HEK293 (cell line): Measurements from ENCODE around the gene CEP57L1.

Experiments used
- CTCF ChIA-PET: fragments of 350-600 bp; formaldehyde crosslinking; extraction: SDS; loops from one replicate; lab custom pipeline; 2021; ENCODE audit warnings: antibody characterized with exemption; lab: Yijun Ruan, JAX
- POLR2A ChIA-PET: fragments of 300-600 bp; formaldehyde crosslinking; extraction: SDS; loops from one replicate; lab custom pipeline; 2020; ENCODE audit warnings: antibody characterized with exemption, inconsistent platforms; lab: Yijun Ruan, JAX
- H3K27ac ChIP-seq: fragments of 200-500 bp; sonication (Bioruptor generic); 2 replicates; pipeline ENCODE4 v1.5.1; 2014; ENCODE audit warnings: low read depth, low read length, control low read depth, inconsistent platforms; ENCODE audit errors: extremely low read depth
- H3K36me3 ChIP-seq, 2 experiments: fragments of 200-500 bp in 1 of 2; sonication (Bioruptor generic) in 1 of 2; 1 replicate in 1 of 2; 2 replicates in 1 of 2; pipeline ENCODE4 v1.5.1; 2014 to 2017; ENCODE audit warnings: inconsistent platforms in 2 of 2, low read length in 2 of 2; ENCODE audit not compliant: control insufficient read depth in 2 of 2, insufficient read depth in 1 of 2
- H3K4me1 ChIP-seq: fragments of 200-500 bp; sonication (Bioruptor generic); 2 replicates; pipeline ENCODE4 v1.5.1; 2014; ENCODE audit warnings: mild to moderate bottlenecking, low read length, inconsistent platforms; ENCODE audit not compliant: control insufficient read depth, insufficient read depth
- H3K4me3 ChIP-seq: 2 replicates; pipeline ENCODE4 v1.5.1; 2011; ENCODE audit warnings: low read depth, mild to moderate bottlenecking, control low read depth, low read length, moderate library complexity
- H3K9me3 ChIP-seq: fragments of 200-500 bp; sonication (Bioruptor generic); 2 replicates; pipeline ENCODE4 v1.5.1; 2014; ENCODE audit warnings: low read depth, low read length, inconsistent platforms; ENCODE audit not compliant: control insufficient read depth, insufficient read depth
- KLF7 ChIP-seq: fragments of 450-650 bp; formaldehyde crosslinking; IDR thresholded peaks from 2 replicates; pipeline ENCODE4 v1.5.1; 2016; ENCODE audit warnings: missing biosample characterization, missing genetic modification characterization, borderline replicate concordance
- PRDM1 ChIP-seq: fragments of 450-650 bp; formaldehyde crosslinking; IDR thresholded peaks from 2 replicates; pipeline ENCODE4; 2016; ENCODE audit warnings: missing biosample characterization, missing genetic modification characterization
- PRDM10 ChIP-seq: fragments of 450-650 bp; formaldehyde crosslinking; IDR thresholded peaks from 2 replicates; pipeline ENCODE4 v1.5.1; 2016; ENCODE audit warnings: missing biosample characterization, missing genetic modification characterization
- PRDM4 ChIP-seq: fragments of 450-650 bp; formaldehyde crosslinking; IDR thresholded peaks from 2 replicates; pipeline ENCODE4 v1.5.1; 2017; ENCODE audit warnings: missing biosample characterization, missing genetic modification characterization
- PRDM6 ChIP-seq: fragments of 450-650 bp; formaldehyde crosslinking; IDR thresholded peaks from 2 replicates; pipeline ENCODE4 v1.5.1; 2017; ENCODE audit warnings: missing biosample characterization, missing genetic modification characterization
- SP7 ChIP-seq: fragments of 450-650 bp; formaldehyde crosslinking; IDR thresholded peaks from 2 replicates; pipeline ENCODE4 v1.5.1; 2016; ENCODE audit warnings: missing biosample characterization, missing genetic modification characterization
- ZBTB11 ChIP-seq: fragments of 450-650 bp; formaldehyde crosslinking; conservative IDR thresholded peaks from 2 replicates; pipeline ENCODE4 v1.5.1; 2016; ENCODE audit warnings: low read depth, missing biosample characterization, missing genetic modification characterization
- ZNF133 ChIP-seq: fragments of 450-650 bp; formaldehyde crosslinking; IDR thresholded peaks from 2 replicates; pipeline ENCODE4 v1.5.1; 2016; ENCODE audit warnings: missing biosample characterization, missing genetic modification characterization
- ZNF18 ChIP-seq: fragments of 450-650 bp; formaldehyde crosslinking; IDR thresholded peaks from 2 replicates; pipeline ENCODE4 v1.5.1; 2016; ENCODE audit warnings: missing biosample characterization, missing genetic modification characterization
- ZNF280D ChIP-seq: fragments of 450-650 bp; formaldehyde crosslinking; IDR thresholded peaks from 2 replicates; pipeline ENCODE4 v1.5.1; 2016; ENCODE audit warnings: missing biosample characterization, missing genetic modification characterization
- ZNF423 ChIP-seq: fragments of 450-650 bp; formaldehyde crosslinking; IDR thresholded peaks from 2 replicates; pipeline ENCODE4 v1.5.1; 2016; ENCODE audit warnings: missing biosample characterization, missing genetic modification characterization
- ZNF544 ChIP-seq: fragments of 450-650 bp; formaldehyde crosslinking; IDR thresholded peaks from 2 replicates; pipeline ENCODE4 v1.5.0; 2017; ENCODE audit warnings: missing biosample characterization, missing genetic modification characterization
- ZNF549 ChIP-seq: fragments of 450-650 bp; IDR thresholded peaks from 2 replicates; pipeline ENCODE4 v1.5.1; 2018; ENCODE audit warnings: missing biosample characterization, missing genetic modification characterization, mild to moderate bottlenecking, inconsistent platforms, moderate library complexity
- ZNF670 ChIP-seq: fragments of 450-650 bp; formaldehyde crosslinking; IDR thresholded peaks from 2 replicates; pipeline ENCODE4 v1.5.1; 2016; ENCODE audit warnings: missing biosample characterization, missing genetic modification characterization, low read depth
- ZNF701 ChIP-seq: fragments of 450-650 bp; formaldehyde crosslinking; IDR thresholded peaks from 2 replicates; pipeline ENCODE4 v1.5.1; 2016; ENCODE audit warnings: missing biosample characterization, missing genetic modification characterization
- ZNF707 ChIP-seq: fragments of 450-650 bp; formaldehyde crosslinking; IDR thresholded peaks from 2 replicates; pipeline ENCODE4 v1.5.1; 2016; ENCODE audit warnings: missing biosample characterization, missing genetic modification characterization
- ZNF768 ChIP-seq: fragments of 450-650 bp; formaldehyde crosslinking; IDR thresholded peaks from 2 replicates; pipeline ENCODE4 v1.5.1; 2018; ENCODE audit warnings: missing biosample characterization, mild to moderate bottlenecking, missing genetic modification characterization
- ZSCAN4 ChIP-seq: fragments of 450-650 bp; formaldehyde crosslinking; IDR thresholded peaks from 2 replicates; pipeline ENCODE4 v1.5.1; 2017; ENCODE audit warnings: missing biosample characterization, missing genetic modification characterization

The CEP57L1 gene

GRCh38 chr6:109053336-109053735 is 42.0 kb upstream of the CEP57L1 start (continued):
- TF ChIP-seq PRDM10 (tag by site-specific recombination) (0 out of 2 replicates have a peak, but pooled peaks have one; percentile 16), ZNF544 (tag by site-specific recombination) (no peak), ZNF280D (tag by site-specific recombination) (no peak), ZNF707 (tag by site-specific recombination) (no peak), SP7 (peak; percentile 46; the same call in 1 of the 2 replicates), KLF7 (tag by site-specific recombination) (no peak), ZNF18 (tag by site-specific recombination) (peak; percentile 28; the same call in 1 of the 2 replicates), ZBTB11 (tag by site-specific recombination) (no peak), ZNF549 (tag by site-specific recombination) (no peak), ZNF423 (tag by site-specific recombination) (no peak)

- no peaks in the 10 kb centered on the region for H3K36me3 ChIP-seq
- H3K4me3 ChIP-seq = no peak overlapping the region
- peaks cover 21% of the 10 kb centered on the region for H3K4me1 ChIP-seq
- no peaks in the 10 kb centered on the region for H3K9me3 ChIP-seq
- ChIA-PET CTCF (interaction anchor here (0.5 to 1.4 kb wide), 2 partner anchors 18 to 162 kb away, joined by 4 read pairs; no protein-coding TSS in a partner anchor), POLR2A (no interaction called here)
- H3K27ac ChIP-seq = no peak overlapping the region
- TF ChIP-seq PRDM4 (tag by site-specific recombination) = no peak
- TF ChIP-seq PRDM6 (tag by site-specific recombination) = peak; percentile 50; the same call in 1 of the 2 replicates
- TF ChIP-seq ZNF549 (tag by site-specific recombination) = no peak
- no peak for TF ChIP-seq ZNF133 (tag by site-specific recombination)
- TF ChIP-seq ZSCAN4 (tag by site-specific recombination) = no peak
- peak; percentile 11; the same call in 1 of the 2 replicates for TF ChIP-seq PRDM1
- TF ChIP-seq ZNF701 = no peak
- no peak for TF ChIP-seq ZNF670 (tag by site-specific recombination)
- no peak for TF ChIP-seq ZNF768 (tag by site-specific recombination)
Observed at GRCh38 chr6:109055771-109056235, 39.5 kb upstream of the CEP57L1 start.
